Breast epithelium (tissue), 3 donors: ENCODE results near the gene RPL18.

Experiments used
- POLR2A ChIP-seq: fragments of 450-650 bp; IDR thresholded peaks from one replicate; pipeline ENCODE4 v1.6.1; 2016; ENCODE audit warnings: antibody characterized with exemption, mild to moderate bottlenecking, moderate library complexity
- POLR2AphosphoS5 ChIP-seq, 3 donors: sonication (generic); formaldehyde crosslinking; IDR thresholded peaks; one replicate each; pipeline ENCODE4 v1.6.1; 2017; ENCODE audit warnings: antibody characterized with exemption in 3 of 3
- TF ChIP-seq, protein P1 (sequence below), 3 donors: fragments of 450-650 bp; IDR thresholded peaks; one replicate each; pipeline ENCODE4 v1.5.1; 2016 to 2017; ENCODE audit warnings: antibody characterized with exemption in 3 of 3, mild to moderate bottlenecking in 3 of 3, moderate library complexity in 3 of 3

DNA sequence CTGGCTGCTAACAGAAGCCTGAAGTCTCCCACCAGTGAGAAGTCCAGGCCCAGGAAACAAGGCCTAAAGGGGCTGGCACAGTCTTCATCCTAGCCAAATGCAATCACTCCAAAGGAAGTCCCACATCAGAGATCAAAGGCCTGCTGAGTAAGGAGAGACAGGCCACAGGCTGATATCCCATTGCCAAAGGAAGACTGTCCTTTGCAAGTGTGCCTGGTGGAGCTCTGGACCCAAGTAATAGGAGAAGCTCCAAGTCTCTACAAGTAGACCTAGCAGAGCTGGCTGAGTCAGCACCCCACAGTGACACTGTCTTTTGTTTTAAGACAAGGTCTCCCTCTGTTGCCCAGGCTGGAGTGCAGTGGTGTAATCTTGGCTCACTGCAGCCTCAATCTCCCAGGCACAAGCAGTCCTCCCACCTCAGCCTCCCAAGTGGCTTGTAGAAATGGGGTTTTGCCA lies 13.7 kb upstream of the RPL18 start:
- TF ChIP-seq, protein P1, sequence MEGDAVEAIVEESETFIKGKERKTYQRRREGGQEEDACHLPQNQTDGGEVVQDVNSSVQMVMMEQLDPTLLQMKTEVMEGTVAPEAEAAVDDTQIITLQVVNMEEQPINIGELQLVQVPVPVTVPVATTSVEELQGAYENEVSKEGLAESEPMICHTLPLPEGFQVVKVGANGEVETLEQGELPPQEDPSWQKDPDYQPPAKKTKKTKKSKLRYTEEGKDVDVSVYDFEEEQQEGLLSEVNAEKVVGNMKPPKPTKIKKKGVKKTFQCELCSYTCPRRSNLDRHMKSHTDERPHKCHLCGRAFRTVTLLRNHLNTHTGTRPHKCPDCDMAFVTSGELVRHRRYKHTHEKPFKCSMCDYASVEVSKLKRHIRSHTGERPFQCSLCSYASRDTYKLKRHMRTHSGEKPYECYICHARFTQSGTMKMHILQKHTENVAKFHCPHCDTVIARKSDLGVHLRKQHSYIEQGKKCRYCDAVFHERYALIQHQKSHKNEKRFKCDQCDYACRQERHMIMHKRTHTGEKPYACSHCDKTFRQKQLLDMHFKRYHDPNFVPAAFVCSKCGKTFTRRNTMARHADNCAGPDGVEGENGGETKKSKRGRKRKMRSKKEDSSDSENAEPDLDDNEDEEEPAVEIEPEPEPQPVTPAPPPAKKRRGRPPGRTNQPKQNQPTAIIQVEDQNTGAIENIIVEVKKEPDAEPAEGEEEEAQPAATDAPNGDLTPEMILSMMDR (IDR thresholded peaks at IDR 0.05): no peak
- TF ChIP-seq POLR2A: no peak
- no peak for TF ChIP-seq POLR2AphosphoS5 (IDR thresholded peaks at IDR 0.05)
